Mucosa of descending colon (tissue), 3 donors: ENCODE data around the gene NOS1. TPM values are rescaled to one million over a fixed set of nuclear protein-coding genes. Genes with fewer than 3 reads are reported as not detected.
"Not testable (repeated sequence)": the region's sequence is repeated elsewhere in the genome, so short reads cannot be mapped to it uniquely, and the experiment has no call there.

Source experiments
- ATAC-seq: fragments of 200-7000 bp; cut with Tn5 transposase; one replicate; pipeline ENCODE4 v1.9.1; 2020; ENCODE audit warnings: mild to moderate bottlenecking, moderate library complexity
- DNase-seq, 3 donors: peaks; one replicate each; pipeline ENCODE4 v3.0.0-alpha.2; 2020
- H3K36me3 ChIP-seq: fragments of 200-600 bp; one replicate; pipeline ENCODE4 v1.8.0; 2021; ENCODE audit warnings: low read depth, mild to moderate bottlenecking
- H3K4me1 ChIP-seq: fragments of 200-600 bp; one replicate; pipeline ENCODE4 v1.8.0; 2021; ENCODE audit warnings: low read depth, mild to moderate bottlenecking
- H3K4me3 ChIP-seq: fragments of 200-600 bp; one replicate; pipeline ENCODE4 v1.8.0; 2021; ENCODE audit warnings: mild to moderate bottlenecking
- H3K9me3 ChIP-seq: fragments of 200-600 bp; one replicate; pipeline ENCODE4 v1.8.0; 2021; ENCODE audit warnings: mild to moderate bottlenecking
- CTCF ChIP-seq: fragments of 200-600 bp; IDR thresholded peaks from one replicate; pipeline ENCODE4 v1.8.0; 2022; ENCODE audit warnings: antibody characterized with exemption, mild to moderate bottlenecking
- intact Hi-C, 2 donors: fragments of 100-400 bp; cut with DNase I in 1 of 2; cut with micrococcal nuclease in 1 of 2; formaldehyde crosslinking; loops; one replicate each; pipeline versions ENCODE4 v1.11.0 to v1.11.1; 2022; cut with DNase I, micrococcal nuclease
- total RNA-seq, 3 donors: library from RNA; stranded (reverse); fragmentation: NEBNext Ultra II Directional in 2 of 3; extraction: Animal tissue kit (Norgen Biotek cat#: 25700) in 2 of 3; gene quantifications; one replicate each; pipeline versions ENCODE4 v1.2.1 to v1.2.4, GENCODE V29; 2021 to 2023
- donor health status: DM: no; HTN: no; CAD: no; lungs with moderate emphysema.
- donor health status: DM: no; HTN: no; CAD: no.
- donor health status: DM: no; HTN: yes; CAD: no.

The NOS1 gene
- total RNA-seq, 3 donors from 2014 or later: 0.09 to 11.0 (median 0.29) TPM

- no peak overlapping the region for H3K4me3 ChIP-seq
These were observed 42.2 kb upstream of the NOS1 start for GRCh38 chr12:117403586-117404139.

GRCh38 chr12:117402363-117402762, 40.9 kb upstream of the NOS1 start:
- no peaks in the 10 kb centered on the region for H3K9me3 ChIP-seq
- TF ChIP-seq CTCF: no peak
- intact Hi-C loops: no loop called here

More at GRCh38 chr12:117403586-117404139, 42.2 kb upstream of the NOS1 start:
- intact Hi-C loops: no loop called here
- DNase-seq: no peak
- Histone ChIP-seq H3K4me1 (no peaks in the 10 kb centered on the region), H3K36me3 (no peaks in the 10 kb centered on the region), H3K9me3 (no peaks in the 10 kb centered on the region)
- no peak for ATAC-seq
- TF ChIP-seq CTCF: no peak

GRCh38 chr12:117400912-117401311, 39.5 kb upstream of the NOS1 start:
- no peak for TF ChIP-seq CTCF

More at GRCh38 chr12:117402363-117402762, 40.9 kb upstream of the NOS1 start:
- H3K36me3 ChIP-seq: no peaks in the 10 kb centered on the region
- ATAC-seq (no peak), DNase-seq (no peak)
- no peak overlapping the region for H3K4me3 ChIP-seq
- no peaks in the 10 kb centered on the region for H3K4me1 ChIP-seq

GRCh38 chr12:117398482-117398881, 37.1 kb upstream of the NOS1 start:
- H3K4me1 ChIP-seq, H3K9me3 ChIP-seq, intact Hi-C loops, H3K4me3 ChIP-seq, H3K36me3 ChIP-seq, DNase-seq, ATAC-seq: not testable (repeated sequence)

More at GRCh38 chr12:117400912-117401311, 39.5 kb upstream of the NOS1 start:
- no peaks in the 10 kb centered on the region for H3K9me3 ChIP-seq
- DNase-seq: no peak
- intact Hi-C loops: no loop called here
- H3K36me3 ChIP-seq: no peaks in the 10 kb centered on the region
- ATAC-seq: no peak
- H3K4me1 ChIP-seq: no peaks in the 10 kb centered on the region
- no peak overlapping the region for H3K4me3 ChIP-seq

- ATAC-seq (no peak), DNase-seq (no peak)
- Histone ChIP-seq H3K36me3 (no peaks in the 10 kb centered on the region), H3K4me3 (no peak overlapping the region), H3K4me1 (no peaks in the 10 kb centered on the region), H3K9me3 (no peaks in the 10 kb centered on the region)
- intact Hi-C loops: no loop called here
- no peak for TF ChIP-seq CTCF
These were observed 34.3 kb upstream of the NOS1 start for GRCh38 chr12:117395766-117396165.

GRCh38 chr12:117394491-117394890, 33.1 kb upstream of the NOS1 start:
- ATAC-seq (no peak), DNase-seq (no peak)
- Histone ChIP-seq H3K4me3 (no peak overlapping the region), H3K4me1 (no peaks in the 10 kb centered on the region), H3K36me3 (no peaks in the 10 kb centered on the region), H3K9me3 (no peaks in the 10 kb centered on the region)
- intact Hi-C loops: no loop called here
- no peak for TF ChIP-seq CTCF
